Measurements from ENCODE around the gene PRKACB.
A peak's percentile ranks its signal among the peaks of the same experiment; 100 is the strongest.
"Not testable (repeated sequence)": the region's sequence is repeated elsewhere in the genome, so short reads cannot be mapped to it uniquely, and the experiment has no call there.

Gene PRKACB

DNA sequence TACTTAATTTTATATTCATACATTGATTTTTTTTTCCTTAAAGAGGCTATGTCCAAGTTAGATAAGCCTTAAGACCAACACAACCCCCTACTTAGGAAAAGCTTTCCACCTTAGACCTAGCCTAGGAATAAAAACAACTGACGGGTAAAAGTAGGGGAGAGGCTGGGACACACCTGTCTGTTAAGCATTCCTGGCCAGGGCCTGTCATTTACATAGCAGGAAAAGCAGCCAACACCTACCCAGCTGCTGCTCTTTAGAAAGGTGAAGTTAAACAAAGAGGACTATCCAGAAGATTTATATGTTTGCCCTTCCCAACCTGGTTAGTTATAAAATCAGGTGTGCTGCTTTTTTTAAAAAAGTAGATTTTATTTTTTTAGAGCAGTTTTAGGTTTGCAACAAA is 128.3 kb downstream of the PRKACB start:
- peak; percentile 88 for DNase-seq

DNA sequence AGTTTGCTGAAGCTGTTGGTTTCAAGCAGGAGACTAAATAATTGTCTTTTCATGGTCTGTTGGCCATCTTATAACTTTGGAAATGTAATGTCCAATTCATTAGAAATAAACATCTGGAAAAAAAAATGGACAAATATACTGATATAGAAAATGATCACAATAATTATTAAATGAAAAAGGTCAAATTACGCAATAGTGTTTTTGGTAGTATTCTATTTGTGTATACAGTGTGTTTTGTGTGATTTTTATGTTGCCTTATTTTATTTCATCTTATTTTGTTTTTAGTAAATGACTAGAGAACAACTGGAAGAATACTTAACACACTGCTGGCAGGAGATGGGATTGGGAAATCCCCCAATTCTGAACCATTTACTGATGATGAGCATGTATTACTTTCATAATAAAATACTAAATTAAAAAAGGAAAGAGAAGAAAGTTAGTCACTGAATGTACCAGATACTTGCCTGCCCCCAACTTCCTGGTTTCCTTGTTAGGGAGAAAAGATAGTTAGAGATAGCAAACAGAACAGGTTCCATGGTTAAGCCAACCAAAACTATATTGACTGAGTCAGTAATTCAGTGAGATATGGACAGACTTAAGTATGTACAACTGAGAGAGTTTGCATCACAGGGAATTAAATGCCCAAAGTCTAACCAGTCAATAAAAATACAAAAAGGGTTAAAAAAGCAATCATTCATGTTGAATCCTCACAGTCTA is 133.4 kb downstream of the PRKACB start:
- DNase-seq = no peak

DNA sequence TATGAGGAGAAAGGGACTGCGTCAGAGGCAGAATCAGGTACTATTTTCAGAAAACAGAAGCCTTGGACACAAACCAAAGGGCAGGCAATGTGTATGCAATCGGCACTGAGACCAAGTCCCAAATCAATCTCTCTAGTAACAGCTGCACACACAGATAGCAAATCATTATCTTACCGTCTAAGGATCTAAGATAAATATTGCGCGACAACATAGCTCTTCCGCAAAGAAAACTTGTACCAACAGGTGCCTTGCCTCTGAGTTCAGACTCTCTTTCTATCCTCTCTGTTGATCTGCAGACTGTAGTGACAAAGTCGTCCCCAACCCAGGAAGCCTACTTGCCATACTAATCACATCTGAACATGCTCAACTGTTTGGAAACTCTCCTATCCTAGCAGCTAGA is 134.8 kb downstream of the PRKACB start:
- no peak for DNase-seq

DNA sequence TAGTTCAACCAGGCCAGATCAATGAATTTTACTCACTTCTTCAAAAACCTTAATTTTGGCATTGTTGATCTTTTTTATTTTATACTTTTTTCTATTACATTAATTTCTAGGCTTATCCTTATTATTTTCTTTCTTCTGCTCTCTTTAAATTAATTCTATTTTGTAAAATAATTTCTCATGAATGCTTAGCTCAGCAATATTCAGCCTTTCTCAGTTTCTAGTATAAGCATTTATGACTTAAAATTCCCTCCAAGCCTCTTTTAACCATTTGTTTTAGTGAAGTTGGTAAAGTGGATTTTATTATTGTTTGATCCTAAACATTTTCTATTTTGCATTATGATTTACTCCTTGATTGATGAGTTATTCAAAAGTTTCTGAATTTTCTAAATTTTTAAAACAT is 136.8 kb downstream of the PRKACB start:
- DNase-seq = no peak

DNA sequence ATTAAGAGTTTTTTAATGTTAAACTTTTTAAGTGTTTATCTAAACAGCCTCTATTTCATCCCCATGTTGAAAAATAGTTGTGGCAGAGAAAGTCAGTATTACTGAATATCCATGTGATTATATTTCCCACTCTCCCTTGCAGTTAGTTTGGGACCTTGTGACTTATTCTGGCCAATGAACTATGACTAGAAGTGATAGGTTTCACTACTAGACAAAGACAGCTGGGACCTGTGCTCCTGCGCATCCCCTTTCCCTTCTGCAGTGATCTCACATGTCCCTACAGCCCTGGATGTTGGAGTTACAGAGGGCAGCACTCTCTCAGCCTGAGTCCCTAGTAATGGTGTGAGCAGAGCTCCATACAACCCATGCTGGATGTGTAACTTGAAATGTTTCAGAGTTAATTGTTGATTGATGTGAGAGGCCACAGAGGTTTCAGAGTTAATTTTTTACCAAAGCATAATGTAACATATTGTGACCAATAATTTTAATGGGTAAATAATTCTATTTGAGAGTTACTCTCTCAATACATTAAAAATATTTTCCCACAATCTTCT is 138.8 kb downstream of the PRKACB start:
- no peak for DNase-seq

DNA sequence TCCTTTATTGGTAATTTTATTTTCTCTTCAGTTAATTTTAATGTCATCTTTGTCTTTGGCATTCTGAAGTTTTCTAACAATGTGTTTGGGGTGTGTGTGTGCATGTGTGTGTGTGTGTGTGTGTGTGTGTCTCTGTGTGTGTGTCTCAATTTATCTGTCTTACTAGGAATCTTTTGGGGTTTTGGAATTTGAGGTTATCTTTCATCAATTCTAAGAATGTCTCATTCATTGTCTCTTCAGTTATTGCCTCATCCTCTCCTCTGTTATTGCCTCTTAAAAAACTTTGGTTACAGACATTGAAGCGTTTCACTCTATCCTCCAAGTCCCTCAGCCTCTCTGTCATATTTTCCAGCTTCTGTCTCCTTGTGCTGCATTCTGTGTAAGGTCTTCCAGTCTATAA is 139.3 kb downstream of the PRKACB start:
- DNase-seq = no peak

DNA sequence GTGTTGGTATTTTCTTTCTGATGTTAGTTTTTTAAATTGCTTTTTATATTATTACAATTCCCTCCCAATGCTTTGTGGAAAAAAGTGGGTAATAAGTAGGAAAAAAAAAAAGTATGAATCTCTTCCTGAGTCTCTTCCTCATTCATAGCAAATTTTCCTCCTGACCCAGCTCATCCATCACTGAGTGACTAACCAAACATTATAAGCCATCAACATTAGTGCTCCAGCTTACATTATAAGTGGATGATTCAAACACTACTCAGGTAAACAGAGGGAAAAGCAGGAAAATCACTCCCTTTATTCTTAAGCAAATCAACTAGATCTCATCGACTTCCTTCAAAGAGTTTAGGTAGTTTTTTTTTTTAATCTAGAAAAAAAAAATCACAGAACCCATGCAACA is 142.0 kb downstream of the PRKACB start:
- DNase-seq = no peak

DNA sequence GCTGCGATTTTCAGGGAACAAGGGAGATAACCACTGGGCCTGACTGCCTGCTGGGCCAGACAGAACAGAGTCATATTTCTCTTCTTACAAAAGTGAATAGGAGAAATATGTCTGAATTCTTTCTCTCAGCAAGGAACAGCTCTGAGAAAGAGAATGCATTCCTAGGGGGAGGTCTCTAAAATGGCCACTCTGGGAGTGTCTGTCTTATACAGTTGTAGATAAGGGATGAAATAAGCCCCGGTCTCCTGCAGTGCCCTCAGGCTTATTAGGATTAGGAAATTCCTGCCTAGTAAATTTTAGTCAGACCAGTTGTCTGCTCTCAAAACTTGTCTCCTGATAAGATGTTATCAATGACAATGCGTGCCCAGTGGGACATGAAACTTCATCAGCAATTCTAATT is 143.3 kb downstream of the PRKACB start:
- DNase-seq = not testable (repeated sequence)
